Kidney epithelial cell (primary cell): Measurements from ENCODE around the gene NAP1L1. TPM values are rescaled to one million over a fixed set of nuclear protein-coding genes. Genes with fewer than 3 reads are reported as not detected.

ENCODE experiments used
- DNase-seq: peaks from one replicate; pipeline ENCODE4 v3.0.0-alpha.2; 2010; ENCODE audit warnings: low read depth
- H3K27me3 ChIP-seq: 2 replicates; pipeline ENCODE4 v1.6.0; 2011; ENCODE audit warnings: low read length; ENCODE audit not compliant: control insufficient read depth, insufficient read depth
- H3K36me3 ChIP-seq: 2 replicates; pipeline ENCODE4 v1.5.1; 2011; ENCODE audit warnings: low read length; ENCODE audit not compliant: control insufficient read depth, insufficient read depth
- H3K4me3 ChIP-seq: 2 replicates; pipeline ENCODE4 v1.5.1; 2011; ENCODE audit warnings: low read depth, mild to moderate bottlenecking, control low read depth, low read length
- total RNA-seq: library from RNA; depleted of rRNA; stranded (reverse); fragments of >200 nt; gene quantifications from 2 replicates; pipeline ENCODE4 v1.2.3, GENCODE V29; 2015
- TF ChIP-seq, protein P1 (sequence below): IDR thresholded peaks from 2 replicates; pipeline ENCODE4 v1.5.1; 2011; ENCODE audit warnings: mild to moderate bottlenecking, moderate library complexity, low read length, control low read depth, inconsistent platforms; ENCODE audit not compliant: insufficient read depth, poor library complexity, severe bottlenecking

Gene NAP1L1
- total RNA-seq, 1 donor from 2014 or later = 574 TPM

DNA sequence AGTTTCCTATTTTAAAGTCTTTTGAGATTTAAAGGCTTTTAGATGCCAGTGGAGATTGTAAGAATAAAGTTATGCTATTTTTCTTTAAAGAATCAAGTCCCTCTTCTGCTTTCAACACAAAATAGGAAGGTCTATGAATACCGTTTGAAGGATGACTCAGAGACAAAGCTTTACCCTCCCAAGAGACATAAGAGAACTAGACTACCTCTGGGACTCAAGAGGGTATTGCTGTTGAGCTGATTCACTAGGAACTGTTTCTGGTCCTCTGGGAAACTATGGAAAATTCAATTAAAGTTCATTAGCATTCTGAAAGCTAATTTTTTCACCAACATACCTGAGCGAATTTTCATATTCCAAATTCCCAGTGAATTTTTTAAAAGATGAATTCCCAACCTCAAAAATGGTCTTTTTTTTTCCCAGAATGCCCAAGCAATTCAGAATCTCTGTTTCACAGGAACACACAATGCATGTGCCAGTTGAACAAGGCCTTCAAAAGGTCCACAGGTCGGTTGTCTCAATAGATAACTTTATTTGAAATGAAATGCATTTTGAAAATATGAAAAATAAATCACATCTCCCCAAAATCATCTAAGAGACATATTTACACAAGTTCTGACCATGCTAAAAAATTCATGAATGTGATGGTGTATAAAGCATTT lies 59.4 kb downstream of the NAP1L1 start:
- Histone ChIP-seq H3K27me3 (no peaks in the 10 kb centered on the region), H3K4me3 (no peak overlapping the region), H3K36me3 (no peaks in the 10 kb centered on the region)
- DNase-seq = no peak
- TF ChIP-seq, protein P1, sequence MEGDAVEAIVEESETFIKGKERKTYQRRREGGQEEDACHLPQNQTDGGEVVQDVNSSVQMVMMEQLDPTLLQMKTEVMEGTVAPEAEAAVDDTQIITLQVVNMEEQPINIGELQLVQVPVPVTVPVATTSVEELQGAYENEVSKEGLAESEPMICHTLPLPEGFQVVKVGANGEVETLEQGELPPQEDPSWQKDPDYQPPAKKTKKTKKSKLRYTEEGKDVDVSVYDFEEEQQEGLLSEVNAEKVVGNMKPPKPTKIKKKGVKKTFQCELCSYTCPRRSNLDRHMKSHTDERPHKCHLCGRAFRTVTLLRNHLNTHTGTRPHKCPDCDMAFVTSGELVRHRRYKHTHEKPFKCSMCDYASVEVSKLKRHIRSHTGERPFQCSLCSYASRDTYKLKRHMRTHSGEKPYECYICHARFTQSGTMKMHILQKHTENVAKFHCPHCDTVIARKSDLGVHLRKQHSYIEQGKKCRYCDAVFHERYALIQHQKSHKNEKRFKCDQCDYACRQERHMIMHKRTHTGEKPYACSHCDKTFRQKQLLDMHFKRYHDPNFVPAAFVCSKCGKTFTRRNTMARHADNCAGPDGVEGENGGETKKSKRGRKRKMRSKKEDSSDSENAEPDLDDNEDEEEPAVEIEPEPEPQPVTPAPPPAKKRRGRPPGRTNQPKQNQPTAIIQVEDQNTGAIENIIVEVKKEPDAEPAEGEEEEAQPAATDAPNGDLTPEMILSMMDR = no peak

DNA sequence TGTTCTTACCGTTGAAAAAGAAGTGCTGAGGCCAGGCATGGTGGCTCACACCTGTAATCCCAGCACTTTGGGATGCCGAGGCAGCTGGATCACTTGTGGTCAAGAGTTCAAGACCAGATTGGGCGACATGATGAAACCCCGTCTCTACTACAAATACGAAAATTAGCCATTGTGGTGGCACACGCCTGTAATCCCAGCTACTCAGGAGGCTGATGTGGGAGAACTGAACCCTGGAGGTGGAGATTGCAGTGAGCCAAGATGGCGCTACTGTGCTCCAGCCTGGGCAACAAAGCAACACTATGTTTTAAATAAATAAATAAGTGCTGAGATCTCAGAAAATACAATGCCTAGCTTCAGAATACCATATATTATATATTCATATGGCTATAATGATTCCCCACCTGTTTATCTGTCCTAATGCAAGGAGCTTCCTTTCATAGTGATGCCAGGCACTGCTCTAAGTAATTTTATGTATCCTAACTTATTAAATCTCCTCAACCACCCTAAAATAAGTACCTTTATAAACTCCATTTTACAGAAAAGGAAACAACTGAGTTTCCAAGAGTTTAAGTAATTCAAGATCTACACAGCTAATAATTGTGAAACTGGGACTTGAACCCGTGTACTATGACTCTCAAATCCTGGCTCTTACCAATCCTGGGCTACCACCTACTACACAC lies 60.2 kb downstream of the NAP1L1 start:
- Histone ChIP-seq H3K4me3 (no peak overlapping the region), H3K36me3 (no peaks in the 10 kb centered on the region), H3K27me3 (no peaks in the 10 kb centered on the region)
- no peak for DNase-seq
- TF ChIP-seq, protein P1 = no peak

DNA sequence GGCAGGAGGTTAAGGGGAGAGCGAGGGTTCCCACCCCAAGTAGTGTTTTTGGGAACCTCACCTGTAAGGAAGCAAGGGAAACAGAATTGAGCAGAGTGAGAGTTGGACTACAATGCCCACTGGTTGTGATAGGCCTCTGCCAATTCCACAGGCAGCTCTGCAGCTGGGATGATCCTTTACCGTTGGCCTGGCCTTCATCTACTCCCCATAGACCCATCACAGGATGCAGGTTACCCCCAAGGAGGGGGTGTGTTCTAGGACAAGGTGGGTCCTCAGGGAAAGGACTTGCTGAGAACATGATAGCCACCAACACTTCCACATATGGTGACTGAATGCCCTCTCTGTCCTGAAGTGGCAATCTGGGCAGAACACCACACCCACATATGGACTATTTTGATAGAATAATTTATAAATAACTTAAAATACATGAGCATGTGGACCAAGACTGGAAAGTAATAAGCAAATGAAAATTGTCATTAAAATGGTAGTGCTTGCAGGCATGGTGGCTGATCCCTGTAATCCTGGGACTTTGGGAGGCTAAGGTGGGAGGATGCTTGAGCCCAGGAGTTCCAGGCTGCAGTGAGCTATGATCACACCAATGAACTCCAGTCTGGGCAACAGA lies 61.3 kb downstream of the NAP1L1 start:
- Histone ChIP-seq H3K36me3 (no peaks in the 10 kb centered on the region), H3K27me3 (no peaks in the 10 kb centered on the region), H3K4me3 (no peak overlapping the region)
- no peak for DNase-seq
- TF ChIP-seq, protein P1 = no peak

- Histone ChIP-seq H3K36me3 (no peaks in the 10 kb centered on the region), H3K4me3 (no peak overlapping the region), H3K27me3 (no peaks in the 10 kb centered on the region)
- TF ChIP-seq, protein P1 = no peak
- DNase-seq = no peak
Measured at GRCh38 chr12:76022506-76022905, 62.0 kb downstream of the NAP1L1 start.

- DNase-seq = peak; percentile 92
Measured at GRCh38 chr12:76020731-76021672, 63.5 kb downstream of the NAP1L1 start.

More at GRCh38 chr12:76020731-76021672, 63.5 kb downstream of the NAP1L1 start:
- H3K27me3 ChIP-seq = no peaks in the 10 kb centered on the region
- no peak overlapping the region for H3K4me3 ChIP-seq
- TF ChIP-seq, protein P1 = no peak
- H3K36me3 ChIP-seq = no peaks in the 10 kb centered on the region
